Measurements from ENCODE around the gene SDF2L1.

DNA sequence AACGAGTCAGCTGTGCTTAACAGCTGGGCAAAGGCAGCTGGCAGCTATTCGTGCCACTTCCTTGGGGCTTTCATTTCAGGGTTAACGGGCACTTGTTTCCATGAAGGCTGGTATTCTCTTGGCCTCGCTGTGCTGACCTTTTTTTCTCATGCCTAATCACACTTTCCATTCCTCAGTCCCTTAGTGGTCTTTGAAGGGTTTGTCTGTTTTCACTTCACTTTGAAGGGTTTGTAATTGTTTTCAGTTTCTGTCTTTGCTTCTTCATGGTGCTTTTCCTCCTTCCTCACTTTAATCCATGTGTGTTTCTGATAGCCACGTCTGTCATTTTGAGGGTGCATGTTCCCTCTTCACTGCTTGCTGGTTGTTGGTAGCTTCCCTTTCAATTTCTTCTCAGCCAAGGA lies 48.3 kb downstream of the SDF2L1 start:
- no peak for TF ChIP-seq CTCF (IDR thresholded peaks at IDR 0.05)
- TF ChIP-seq POLR2A (IDR thresholded peaks at IDR 0.05) = no peak

Data from thyroid gland (tissue), 4 donors.